ENCODE data around the gene TOMM40.

- TF ChIP-seq, protein P1, sequence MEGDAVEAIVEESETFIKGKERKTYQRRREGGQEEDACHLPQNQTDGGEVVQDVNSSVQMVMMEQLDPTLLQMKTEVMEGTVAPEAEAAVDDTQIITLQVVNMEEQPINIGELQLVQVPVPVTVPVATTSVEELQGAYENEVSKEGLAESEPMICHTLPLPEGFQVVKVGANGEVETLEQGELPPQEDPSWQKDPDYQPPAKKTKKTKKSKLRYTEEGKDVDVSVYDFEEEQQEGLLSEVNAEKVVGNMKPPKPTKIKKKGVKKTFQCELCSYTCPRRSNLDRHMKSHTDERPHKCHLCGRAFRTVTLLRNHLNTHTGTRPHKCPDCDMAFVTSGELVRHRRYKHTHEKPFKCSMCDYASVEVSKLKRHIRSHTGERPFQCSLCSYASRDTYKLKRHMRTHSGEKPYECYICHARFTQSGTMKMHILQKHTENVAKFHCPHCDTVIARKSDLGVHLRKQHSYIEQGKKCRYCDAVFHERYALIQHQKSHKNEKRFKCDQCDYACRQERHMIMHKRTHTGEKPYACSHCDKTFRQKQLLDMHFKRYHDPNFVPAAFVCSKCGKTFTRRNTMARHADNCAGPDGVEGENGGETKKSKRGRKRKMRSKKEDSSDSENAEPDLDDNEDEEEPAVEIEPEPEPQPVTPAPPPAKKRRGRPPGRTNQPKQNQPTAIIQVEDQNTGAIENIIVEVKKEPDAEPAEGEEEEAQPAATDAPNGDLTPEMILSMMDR (IDR thresholded peaks at IDR 0.05; ENCODE audit: low read depth, low read length, missing input control): no peak
- no peak for TF ChIP-seq SP1 (IDR thresholded peaks at IDR 0.05)
- TF ChIP-seq ZBTB33 (IDR thresholded peaks at IDR 0.05): no peak
- TF ChIP-seq, protein P2, sequence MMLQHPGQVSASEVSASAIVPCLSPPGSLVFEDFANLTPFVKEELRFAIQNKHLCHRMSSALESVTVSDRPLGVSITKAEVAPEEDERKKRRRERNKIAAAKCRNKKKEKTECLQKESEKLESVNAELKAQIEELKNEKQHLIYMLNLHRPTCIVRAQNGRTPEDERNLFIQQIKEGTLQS (IDR thresholded peaks at IDR 0.05): no peak
- TF ChIP-seq REST (IDR thresholded peaks at IDR 0.05): no peak
- no peak for TF ChIP-seq RAD21 (IDR thresholded peaks at IDR 0.05)
- TF ChIP-seq TAF1 (conservative IDR thresholded peaks at IDR 0.05): no peak
- TF ChIP-seq YY1 (IDR thresholded peaks at IDR 0.05): no peak
- TF ChIP-seq, protein P3, sequence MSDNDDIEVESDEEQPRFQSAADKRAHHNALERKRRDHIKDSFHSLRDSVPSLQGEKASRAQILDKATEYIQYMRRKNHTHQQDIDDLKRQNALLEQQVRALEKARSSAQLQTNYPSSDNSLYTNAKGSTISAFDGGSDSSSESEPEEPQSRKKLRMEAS (IDR thresholded peaks at IDR 0.05): no peak
- TF ChIP-seq GABPA (IDR thresholded peaks at IDR 0.05 in 1 of 2, conservative IDR thresholded peaks at IDR 0.05 in 1 of 2): no peak
- TF ChIP-seq RXRA (IDR thresholded peaks at IDR 0.05): no peak
- no peak for TF ChIP-seq FOXA2 (IDR thresholded peaks at IDR 0.05)
- no peak for TF ChIP-seq FOXA1 (IDR thresholded peaks at IDR 0.05)
These were observed 17.2 kb downstream of the TOMM40 start for GRCh38 chr19:44908074-44908835.
